ENCODE results near the gene TERB1. TPM values are rescaled to one million over a fixed set of nuclear protein-coding genes. Genes with fewer than 3 reads are reported as not detected.

The TERB1 gene
- total RNA-seq, 1 experiment from 2014 or later = not detected

DNA sequence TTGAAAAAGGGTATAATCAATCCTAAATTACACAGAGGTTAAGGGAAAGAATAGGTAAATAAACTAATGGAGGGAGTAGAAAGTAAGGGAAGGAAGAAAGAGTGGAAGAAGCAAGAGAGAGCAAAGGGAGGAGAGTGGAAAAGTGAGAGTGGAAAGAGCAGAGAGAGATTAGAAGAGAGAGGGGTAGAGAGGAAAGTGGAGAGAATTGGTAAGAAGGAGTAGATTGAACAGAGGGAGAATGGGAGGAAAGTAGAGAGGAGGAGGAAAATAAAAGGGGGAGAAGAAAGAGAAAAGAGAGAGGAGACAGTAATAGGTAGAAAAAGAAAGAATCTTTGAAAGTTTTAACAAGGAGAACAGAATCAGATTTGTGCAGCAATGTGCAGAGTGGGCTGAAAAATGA lies 24.9 kb downstream of the TERB1 start:
- no peaks in the 10 kb centered on the region for H3K9me3 Mint-ChIP-seq
- ATAC-seq (no peak), DNase-seq (ENCODE audit: low spot score) (no peak)
- H3K27ac Mint-ChIP-seq = no peak overlapping the region
- H3K27me3 Mint-ChIP-seq (ENCODE audit: low read depth) = no peaks in the 10 kb centered on the region
- ChIA-PET CTCF (interaction anchor here (1.2 to 2.1 kb wide), 2 partner anchors 54 to 91 kb away, joined by 4 to 9 read pairs; partner anchors contain the start of gene NAE1), POLR2A (no interaction called here)
- no peaks in the 10 kb centered on the region for H3K36me3 Mint-ChIP-seq
- no peak overlapping the region for H3K4me3 Mint-ChIP-seq
- TF ChIP-seq, protein P1, sequence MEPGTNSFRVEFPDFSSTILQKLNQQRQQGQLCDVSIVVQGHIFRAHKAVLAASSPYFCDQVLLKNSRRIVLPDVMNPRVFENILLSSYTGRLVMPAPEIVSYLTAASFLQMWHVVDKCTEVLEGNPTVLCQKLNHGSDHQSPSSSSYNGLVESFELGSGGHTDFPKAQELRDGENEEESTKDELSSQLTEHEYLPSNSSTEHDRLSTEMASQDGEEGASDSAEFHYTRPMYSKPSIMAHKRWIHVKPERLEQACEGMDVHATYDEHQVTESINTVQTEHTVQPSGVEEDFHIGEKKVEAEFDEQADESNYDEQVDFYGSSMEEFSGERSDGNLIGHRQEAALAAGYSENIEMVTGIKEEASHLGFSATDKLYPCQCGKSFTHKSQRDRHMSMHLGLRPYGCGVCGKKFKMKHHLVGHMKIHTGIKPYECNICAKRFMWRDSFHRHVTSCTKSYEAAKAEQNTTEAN (CRISPR knock-in tag; IDR thresholded peaks at IDR 0.05) = no peak
- TF ChIP-seq ZNF416 (CRISPR knock-in tag; IDR thresholded peaks at IDR 0.05) (no peak), ETV6 (CRISPR knock-in tag; IDR thresholded peaks at IDR 0.05) (no peak), SOX15 (CRISPR knock-in tag; IDR thresholded peaks at IDR 0.05) (no peak), MXD4 (CRISPR knock-in tag; IDR thresholded peaks at IDR 0.05; ENCODE audit: borderline replicate concordance) (no peak), ATF1 (CRISPR knock-in tag; IDR thresholded peaks at IDR 0.05) (no peak), ZNF232 (CRISPR knock-in tag; IDR thresholded peaks at IDR 0.05) (no peak), RELA (CRISPR knock-in tag; IDR thresholded peaks at IDR 0.05; ENCODE audit: borderline replicate concordance) (no peak)
- TF ChIP-seq, protein P2, sequence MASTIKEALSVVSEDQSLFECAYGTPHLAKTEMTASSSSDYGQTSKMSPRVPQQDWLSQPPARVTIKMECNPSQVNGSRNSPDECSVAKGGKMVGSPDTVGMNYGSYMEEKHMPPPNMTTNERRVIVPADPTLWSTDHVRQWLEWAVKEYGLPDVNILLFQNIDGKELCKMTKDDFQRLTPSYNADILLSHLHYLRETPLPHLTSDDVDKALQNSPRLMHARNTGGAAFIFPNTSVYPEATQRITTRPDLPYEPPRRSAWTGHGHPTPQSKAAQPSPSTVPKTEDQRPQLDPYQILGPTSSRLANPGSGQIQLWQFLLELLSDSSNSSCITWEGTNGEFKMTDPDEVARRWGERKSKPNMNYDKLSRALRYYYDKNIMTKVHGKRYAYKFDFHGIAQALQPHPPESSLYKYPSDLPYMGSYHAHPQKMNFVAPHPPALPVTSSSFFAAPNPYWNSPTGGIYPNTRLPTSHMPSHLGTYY (CRISPR knock-in tag; IDR thresholded peaks at IDR 0.05) = no peak
- TF ChIP-seq, protein P3, sequence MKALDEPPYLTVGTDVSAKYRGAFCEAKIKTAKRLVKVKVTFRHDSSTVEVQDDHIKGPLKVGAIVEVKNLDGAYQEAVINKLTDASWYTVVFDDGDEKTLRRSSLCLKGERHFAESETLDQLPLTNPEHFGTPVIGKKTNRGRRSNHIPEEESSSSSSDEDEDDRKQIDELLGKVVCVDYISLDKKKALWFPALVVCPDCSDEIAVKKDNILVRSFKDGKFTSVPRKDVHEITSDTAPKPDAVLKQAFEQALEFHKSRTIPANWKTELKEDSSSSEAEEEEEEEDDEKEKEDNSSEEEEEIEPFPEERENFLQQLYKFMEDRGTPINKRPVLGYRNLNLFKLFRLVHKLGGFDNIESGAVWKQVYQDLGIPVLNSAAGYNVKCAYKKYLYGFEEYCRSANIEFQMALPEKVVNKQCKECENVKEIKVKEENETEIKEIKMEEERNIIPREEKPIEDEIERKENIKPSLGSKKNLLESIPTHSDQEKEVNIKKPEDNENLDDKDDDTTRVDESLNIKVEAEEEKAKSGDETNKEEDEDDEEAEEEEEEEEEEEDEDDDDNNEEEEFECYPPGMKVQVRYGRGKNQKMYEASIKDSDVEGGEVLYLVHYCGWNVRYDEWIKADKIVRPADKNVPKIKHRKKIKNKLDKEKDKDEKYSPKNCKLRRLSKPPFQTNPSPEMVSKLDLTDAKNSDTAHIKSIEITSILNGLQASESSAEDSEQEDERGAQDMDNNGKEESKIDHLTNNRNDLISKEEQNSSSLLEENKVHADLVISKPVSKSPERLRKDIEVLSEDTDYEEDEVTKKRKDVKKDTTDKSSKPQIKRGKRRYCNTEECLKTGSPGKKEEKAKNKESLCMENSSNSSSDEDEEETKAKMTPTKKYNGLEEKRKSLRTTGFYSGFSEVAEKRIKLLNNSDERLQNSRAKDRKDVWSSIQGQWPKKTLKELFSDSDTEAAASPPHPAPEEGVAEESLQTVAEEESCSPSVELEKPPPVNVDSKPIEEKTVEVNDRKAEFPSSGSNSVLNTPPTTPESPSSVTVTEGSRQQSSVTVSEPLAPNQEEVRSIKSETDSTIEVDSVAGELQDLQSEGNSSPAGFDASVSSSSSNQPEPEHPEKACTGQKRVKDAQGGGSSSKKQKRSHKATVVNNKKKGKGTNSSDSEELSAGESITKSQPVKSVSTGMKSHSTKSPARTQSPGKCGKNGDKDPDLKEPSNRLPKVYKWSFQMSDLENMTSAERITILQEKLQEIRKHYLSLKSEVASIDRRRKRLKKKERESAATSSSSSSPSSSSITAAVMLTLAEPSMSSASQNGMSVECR (CRISPR knock-in tag; IDR thresholded peaks at IDR 0.05; ENCODE audit: borderline replicate concordance) = no peak
- TF ChIP-seq, protein P4, sequence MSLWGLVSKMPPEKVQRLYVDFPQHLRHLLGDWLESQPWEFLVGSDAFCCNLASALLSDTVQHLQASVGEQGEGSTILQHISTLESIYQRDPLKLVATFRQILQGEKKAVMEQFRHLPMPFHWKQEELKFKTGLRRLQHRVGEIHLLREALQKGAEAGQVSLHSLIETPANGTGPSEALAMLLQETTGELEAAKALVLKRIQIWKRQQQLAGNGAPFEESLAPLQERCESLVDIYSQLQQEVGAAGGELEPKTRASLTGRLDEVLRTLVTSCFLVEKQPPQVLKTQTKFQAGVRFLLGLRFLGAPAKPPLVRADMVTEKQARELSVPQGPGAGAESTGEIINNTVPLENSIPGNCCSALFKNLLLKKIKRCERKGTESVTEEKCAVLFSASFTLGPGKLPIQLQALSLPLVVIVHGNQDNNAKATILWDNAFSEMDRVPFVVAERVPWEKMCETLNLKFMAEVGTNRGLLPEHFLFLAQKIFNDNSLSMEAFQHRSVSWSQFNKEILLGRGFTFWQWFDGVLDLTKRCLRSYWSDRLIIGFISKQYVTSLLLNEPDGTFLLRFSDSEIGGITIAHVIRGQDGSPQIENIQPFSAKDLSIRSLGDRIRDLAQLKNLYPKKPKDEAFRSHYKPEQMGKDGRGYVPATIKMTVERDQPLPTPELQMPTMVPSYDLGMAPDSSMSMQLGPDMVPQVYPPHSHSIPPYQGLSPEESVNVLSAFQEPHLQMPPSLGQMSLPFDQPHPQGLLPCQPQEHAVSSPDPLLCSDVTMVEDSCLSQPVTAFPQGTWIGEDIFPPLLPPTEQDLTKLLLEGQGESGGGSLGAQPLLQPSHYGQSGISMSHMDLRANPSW (CRISPR knock-in tag; conservative IDR thresholded peaks at IDR 0.05; ENCODE audit: low read depth) = no peak
- TF ChIP-seq, protein P5, sequence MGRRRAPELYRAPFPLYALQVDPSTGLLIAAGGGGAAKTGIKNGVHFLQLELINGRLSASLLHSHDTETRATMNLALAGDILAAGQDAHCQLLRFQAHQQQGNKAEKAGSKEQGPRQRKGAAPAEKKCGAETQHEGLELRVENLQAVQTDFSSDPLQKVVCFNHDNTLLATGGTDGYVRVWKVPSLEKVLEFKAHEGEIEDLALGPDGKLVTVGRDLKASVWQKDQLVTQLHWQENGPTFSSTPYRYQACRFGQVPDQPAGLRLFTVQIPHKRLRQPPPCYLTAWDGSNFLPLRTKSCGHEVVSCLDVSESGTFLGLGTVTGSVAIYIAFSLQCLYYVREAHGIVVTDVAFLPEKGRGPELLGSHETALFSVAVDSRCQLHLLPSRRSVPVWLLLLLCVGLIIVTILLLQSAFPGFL (CRISPR knock-in tag; IDR thresholded peaks at IDR 0.05; ENCODE audit: borderline replicate concordance) = no peak
- TF ChIP-seq, protein P6, sequence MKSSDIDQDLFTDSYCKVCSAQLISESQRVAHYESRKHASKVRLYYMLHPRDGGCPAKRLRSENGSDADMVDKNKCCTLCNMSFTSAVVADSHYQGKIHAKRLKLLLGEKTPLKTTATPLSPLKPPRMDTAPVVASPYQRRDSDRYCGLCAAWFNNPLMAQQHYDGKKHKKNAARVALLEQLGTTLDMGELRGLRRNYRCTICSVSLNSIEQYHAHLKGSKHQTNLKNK (CRISPR knock-in tag; IDR thresholded peaks at IDR 0.05) = no peak
- TF ChIP-seq, protein P7, sequence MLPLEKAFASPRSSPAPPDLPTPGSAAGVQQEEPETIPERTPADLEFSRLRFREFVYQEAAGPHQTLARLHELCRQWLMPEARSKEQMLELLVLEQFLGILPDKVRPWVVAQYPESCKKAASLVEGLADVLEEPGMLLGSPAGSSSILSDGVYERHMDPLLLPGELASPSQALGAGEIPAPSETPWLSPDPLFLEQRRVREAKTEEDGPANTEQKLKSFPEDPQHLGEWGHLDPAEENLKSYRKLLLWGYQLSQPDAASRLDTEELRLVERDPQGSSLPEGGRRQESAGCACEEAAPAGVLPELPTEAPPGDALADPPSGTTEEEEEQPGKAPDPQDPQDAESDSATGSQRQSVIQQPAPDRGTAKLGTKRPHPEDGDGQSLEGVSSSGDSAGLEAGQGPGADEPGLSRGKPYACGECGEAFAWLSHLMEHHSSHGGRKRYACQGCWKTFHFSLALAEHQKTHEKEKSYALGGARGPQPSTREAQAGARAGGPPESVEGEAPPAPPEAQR (CRISPR knock-in tag; IDR thresholded peaks at IDR 0.05) = no peak
- no peaks in the 10 kb centered on the region for H3K4me1 Mint-ChIP-seq

Data from WTC11 (cell line).